NCI-H2107 (cell line): ENCODE measurements around the gene KRTAP3-2.

Experiments
- DNase-seq: peaks from one replicate; lab custom pipeline; 2025; lab: John Stamatoyannopoulos, UW

Gene KRTAP3-2

GRCh38 chr17:40963838-40964237 lies 35.9 kb downstream of the KRTAP3-2 start:
- DNase-seq: no peak

- DNase-seq: no peak
These were observed 37.6 kb downstream of the KRTAP3-2 start for GRCh38 chr17:40962059-40962561.

- no peak for DNase-seq
These were observed 38.1 kb downstream of the KRTAP3-2 start for GRCh38 chr17:40961591-40961990.

GRCh38 chr17:40960144-40960543 lies 39.6 kb downstream of the KRTAP3-2 start:
- DNase-seq: no peak

- DNase-seq: no peak
These were observed 41.4 kb downstream of the KRTAP3-2 start for GRCh38 chr17:40958086-40958953.

- no peak for DNase-seq
These were observed 43.1 kb downstream of the KRTAP3-2 start for GRCh38 chr17:40956401-40957254.

- no peak for DNase-seq
These were observed 45.8 kb downstream of the KRTAP3-2 start for GRCh38 chr17:40953881-40954280.

GRCh38 chr17:40952661-40953060 lies 47.0 kb downstream of the KRTAP3-2 start:
- DNase-seq: no peak

- no peak for DNase-seq
These were observed 47.6 kb downstream of the KRTAP3-2 start for GRCh38 chr17:40952154-40952553.

GRCh38 chr17:40951011-40951622 lies 48.6 kb downstream of the KRTAP3-2 start:
- DNase-seq: no peak

- DNase-seq: no peak
These were observed 49.5 kb downstream of the KRTAP3-2 start for GRCh38 chr17:40950176-40950575.

GRCh38 chr17:40949418-40949817 lies 50.3 kb downstream of the KRTAP3-2 start:
- no peak for DNase-seq
